Ascending aorta (tissue), 2 donors: ENCODE data around the gene PTP4A1. TPM values are rescaled to one million over a fixed set of nuclear protein-coding genes. Genes with fewer than 3 reads are reported as not detected.

Experiments
- DNase-seq, 2 donors: peaks; one replicate each; pipeline ENCODE4 v3.0.0-alpha.2; 2019; ENCODE audit warnings: low spot score in 2 of 2
- H3K27ac ChIP-seq, 2 donors: fragments of 200-600 bp; sonication (generic); one replicate each; pipeline ENCODE4 v1.5.1; 2016 to 2017; ENCODE audit warnings: mild to moderate bottlenecking in 1 of 2
- H3K27me3 ChIP-seq: fragments of 200-600 bp; sonication (generic); one replicate; pipeline ENCODE4 v1.5.1; 2017
- H3K36me3 ChIP-seq, 2 donors: fragments of 200-600 bp; sonication (generic); one replicate each; pipeline ENCODE4 v1.5.1; 2016
- H3K4me1 ChIP-seq, 2 donors: fragments of 200-600 bp; sonication (generic); one replicate each; pipeline ENCODE4 v1.5.1; 2016 to 2017; ENCODE audit warnings: mild to moderate bottlenecking in 1 of 2
- H3K4me3 ChIP-seq, 2 donors: fragments of 200-600 bp; sonication (generic); one replicate each; pipeline ENCODE4 v1.5.1; 2016 to 2017; ENCODE audit warnings: mild to moderate bottlenecking in 1 of 2
- H3K9me3 ChIP-seq, 2 donors: fragments of 200-600 bp; sonication (generic); one replicate each; pipeline ENCODE4 v1.5.1; 2016
- intact Hi-C: fragments of 100-400 bp; cut with DNase I; formaldehyde crosslinking; loops from one replicate; pipeline ENCODE4 v1.15.1; 2023
- total RNA-seq: library from RNA; depleted of rRNA; stranded (reverse); fragments of >200 nt; gene quantifications from one replicate; pipeline ENCODE4 v1.1.0, GENCODE V29; 2016
- TF ChIP-seq, protein P1 (sequence below), 3 experiments: fragments of 200-600 bp in 2 of 3; fragments of 450-650 bp in 1 of 3; sonication (generic) in 2 of 3; IDR thresholded peaks; one replicate each; pipeline ENCODE4 v1.5.1; 2016 to 2019; ENCODE audit warnings: antibody characterized with exemption in 3 of 3, mild to moderate bottlenecking in 1 of 3, moderate library complexity in 1 of 3

The PTP4A1 gene
- total RNA-seq, 1 donor from 2014 or later = 33.3 TPM

DNA sequence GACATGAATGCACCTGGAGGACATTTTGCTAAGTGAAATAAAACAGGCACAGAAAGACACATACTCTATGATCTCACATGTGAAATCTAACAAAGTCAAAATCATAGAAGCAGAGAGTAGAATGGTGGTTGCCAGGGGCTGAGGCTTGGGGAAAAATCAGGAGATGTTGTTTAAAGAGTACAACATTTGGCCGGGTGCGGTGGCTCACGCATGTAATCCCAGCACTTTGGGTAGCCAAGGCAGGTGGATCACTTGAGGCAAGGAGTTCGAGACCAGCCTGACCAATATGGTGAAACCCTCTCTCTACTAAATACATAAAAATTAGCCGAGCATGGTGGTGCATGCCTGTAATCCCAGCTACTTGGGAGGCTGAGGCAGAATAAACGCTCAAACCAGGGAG is 26.0 kb upstream of the PTP4A1 start:
- TF ChIP-seq, protein P1, sequence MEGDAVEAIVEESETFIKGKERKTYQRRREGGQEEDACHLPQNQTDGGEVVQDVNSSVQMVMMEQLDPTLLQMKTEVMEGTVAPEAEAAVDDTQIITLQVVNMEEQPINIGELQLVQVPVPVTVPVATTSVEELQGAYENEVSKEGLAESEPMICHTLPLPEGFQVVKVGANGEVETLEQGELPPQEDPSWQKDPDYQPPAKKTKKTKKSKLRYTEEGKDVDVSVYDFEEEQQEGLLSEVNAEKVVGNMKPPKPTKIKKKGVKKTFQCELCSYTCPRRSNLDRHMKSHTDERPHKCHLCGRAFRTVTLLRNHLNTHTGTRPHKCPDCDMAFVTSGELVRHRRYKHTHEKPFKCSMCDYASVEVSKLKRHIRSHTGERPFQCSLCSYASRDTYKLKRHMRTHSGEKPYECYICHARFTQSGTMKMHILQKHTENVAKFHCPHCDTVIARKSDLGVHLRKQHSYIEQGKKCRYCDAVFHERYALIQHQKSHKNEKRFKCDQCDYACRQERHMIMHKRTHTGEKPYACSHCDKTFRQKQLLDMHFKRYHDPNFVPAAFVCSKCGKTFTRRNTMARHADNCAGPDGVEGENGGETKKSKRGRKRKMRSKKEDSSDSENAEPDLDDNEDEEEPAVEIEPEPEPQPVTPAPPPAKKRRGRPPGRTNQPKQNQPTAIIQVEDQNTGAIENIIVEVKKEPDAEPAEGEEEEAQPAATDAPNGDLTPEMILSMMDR (IDR thresholded peaks at IDR 0.05) = no peak
- H3K4me3 ChIP-seq = no peak overlapping the region
- no peaks in the 10 kb centered on the region for H3K36me3 ChIP-seq
- no peaks in the 10 kb centered on the region for H3K4me1 ChIP-seq
- H3K27me3 ChIP-seq = no peaks in the 10 kb centered on the region
- H3K27ac ChIP-seq = no peak overlapping the region
- H3K9me3 ChIP-seq = no peaks in the 10 kb centered on the region
- DNase-seq = no peak
- intact Hi-C loops = no loop called here

- intact Hi-C loops = no loop called here
- no peaks in the 10 kb centered on the region for H3K27me3 ChIP-seq
- DNase-seq = no peak
- H3K36me3 ChIP-seq = no peaks in the 10 kb centered on the region
- TF ChIP-seq, protein P1 (IDR thresholded peaks at IDR 0.05) = no peak
- H3K9me3 ChIP-seq = no peaks in the 10 kb centered on the region
- H3K4me1 ChIP-seq = no peaks in the 10 kb centered on the region
- no peak overlapping the region for H3K27ac ChIP-seq
- H3K4me3 ChIP-seq = no peak overlapping the region
These were observed 25.6 kb upstream of the PTP4A1 start for GRCh38 chr6:63546697-63547096.

- Histone ChIP-seq H3K9me3 (no peaks in the 10 kb centered on the region), H3K4me3 (no peak overlapping the region), H3K27me3 (no peaks in the 10 kb centered on the region), H3K4me1 (no peaks in the 10 kb centered on the region), H3K27ac (no peak overlapping the region), H3K36me3 (no peaks in the 10 kb centered on the region)
- intact Hi-C loops = no loop called here
- DNase-seq = no peak
- TF ChIP-seq, protein P1 (IDR thresholded peaks at IDR 0.05) = no peak
These were observed 23.2 kb upstream of the PTP4A1 start for GRCh38 chr6:63549076-63549475.

- no peaks in the 10 kb centered on the region for H3K27me3 ChIP-seq
- no peaks in the 10 kb centered on the region for H3K9me3 ChIP-seq
- TF ChIP-seq, protein P1 (IDR thresholded peaks at IDR 0.05) = no peak
- no peak overlapping the region for H3K4me3 ChIP-seq
- H3K36me3 ChIP-seq = no peaks in the 10 kb centered on the region
- intact Hi-C loops = no loop called here
- no peaks in the 10 kb centered on the region for H3K4me1 ChIP-seq
- no peak overlapping the region for H3K27ac ChIP-seq
- DNase-seq = no peak
These were observed 19.1 kb upstream of the PTP4A1 start for GRCh38 chr6:63553208-63553607.

DNA sequence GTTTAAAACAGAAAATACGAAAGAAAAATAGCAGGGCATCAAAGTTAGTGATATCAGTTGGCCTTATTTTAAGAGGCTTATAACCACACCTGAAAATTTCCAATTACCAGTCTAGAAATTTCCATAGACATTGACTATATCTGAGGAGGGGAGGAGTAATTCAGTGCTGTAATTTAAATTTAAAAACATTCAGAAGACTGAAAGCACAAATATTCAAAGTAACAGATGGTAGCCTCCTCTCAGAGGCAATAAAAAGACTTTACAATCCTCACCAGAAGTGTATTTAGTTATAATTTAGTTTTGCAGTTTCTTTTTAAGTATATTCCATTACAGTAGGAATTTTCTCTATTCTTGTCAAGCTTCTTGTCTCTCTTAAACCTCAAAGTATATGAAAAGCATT is 18.4 kb upstream of the PTP4A1 start:
- no peaks in the 10 kb centered on the region for H3K27me3 ChIP-seq
- TF ChIP-seq, protein P1 (IDR thresholded peaks at IDR 0.05) = no peak
- no peak for DNase-seq
- no peak overlapping the region for H3K4me3 ChIP-seq
- H3K9me3 ChIP-seq = no peaks in the 10 kb centered on the region
- no peaks in the 10 kb centered on the region for H3K4me1 ChIP-seq
- intact Hi-C loops = no loop called here
- no peak overlapping the region for H3K27ac ChIP-seq
- no peaks in the 10 kb centered on the region for H3K36me3 ChIP-seq

GRCh38 chr6:63554782-63555181 is 17.5 kb upstream of the PTP4A1 start:
- H3K4me1 ChIP-seq = no peaks in the 10 kb centered on the region
- no peak overlapping the region for H3K27ac ChIP-seq
- DNase-seq = no peak
- no peaks in the 10 kb centered on the region for H3K9me3 ChIP-seq
- intact Hi-C loops = no loop called here
- no peak overlapping the region for H3K4me3 ChIP-seq
- no peaks in the 10 kb centered on the region for H3K27me3 ChIP-seq
- TF ChIP-seq, protein P1 (IDR thresholded peaks at IDR 0.05) = no peak
- H3K36me3 ChIP-seq = no peaks in the 10 kb centered on the region
